ENCODE data around the gene BNIP3. TPM values are rescaled to one million over a fixed set of nuclear protein-coding genes. Genes with fewer than 3 reads are reported as not detected.

Gene BNIP3
- total and polyA plus RNA-seq, 2 of the 13 experiments (the other 11 are each of a cell fraction or from before 2014, with no cell fraction given): 73.7 to 223 TPM

- no peak for TF ChIP-seq RFXANK (CRISPR knock-in tag; IDR thresholded peaks at IDR 0.05)
- 0 out of 2 replicates have a peak, but pooled peaks have one; percentile 66 for TF ChIP-seq ZNF343 (CRISPR knock-in tag; IDR thresholded peaks at IDR 0.05)
- TF ChIP-seq, protein P1, sequence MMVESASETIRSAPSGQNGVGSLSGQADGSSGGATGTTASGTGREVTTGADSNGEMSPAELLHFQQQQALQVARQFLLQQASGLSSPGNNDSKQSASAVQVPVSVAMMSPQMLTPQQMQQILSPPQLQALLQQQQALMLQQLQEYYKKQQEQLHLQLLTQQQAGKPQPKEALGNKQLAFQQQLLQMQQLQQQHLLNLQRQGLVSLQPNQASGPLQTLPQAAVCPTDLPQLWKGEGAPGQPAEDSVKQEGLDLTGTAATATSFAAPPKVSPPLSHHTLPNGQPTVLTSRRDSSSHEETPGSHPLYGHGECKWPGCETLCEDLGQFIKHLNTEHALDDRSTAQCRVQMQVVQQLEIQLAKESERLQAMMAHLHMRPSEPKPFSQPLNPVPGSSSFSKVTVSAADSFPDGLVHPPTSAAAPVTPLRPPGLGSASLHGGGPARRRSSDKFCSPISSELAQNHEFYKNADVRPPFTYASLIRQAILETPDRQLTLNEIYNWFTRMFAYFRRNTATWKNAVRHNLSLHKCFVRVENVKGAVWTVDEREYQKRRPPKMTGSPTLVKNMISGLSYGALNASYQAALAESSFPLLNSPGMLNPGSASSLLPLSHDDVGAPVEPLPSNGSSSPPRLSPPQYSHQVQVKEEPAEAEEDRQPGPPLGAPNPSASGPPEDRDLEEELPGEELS (CRISPR knock-in tag; IDR thresholded peaks at IDR 0.05): no peak
- no peak for TF ChIP-seq RFX3 (CRISPR knock-in tag; IDR thresholded peaks at IDR 0.05)
- TF ChIP-seq CC2D1A (CRISPR knock-in tag; IDR thresholded peaks at IDR 0.05): no peak
- TF ChIP-seq, protein P2, sequence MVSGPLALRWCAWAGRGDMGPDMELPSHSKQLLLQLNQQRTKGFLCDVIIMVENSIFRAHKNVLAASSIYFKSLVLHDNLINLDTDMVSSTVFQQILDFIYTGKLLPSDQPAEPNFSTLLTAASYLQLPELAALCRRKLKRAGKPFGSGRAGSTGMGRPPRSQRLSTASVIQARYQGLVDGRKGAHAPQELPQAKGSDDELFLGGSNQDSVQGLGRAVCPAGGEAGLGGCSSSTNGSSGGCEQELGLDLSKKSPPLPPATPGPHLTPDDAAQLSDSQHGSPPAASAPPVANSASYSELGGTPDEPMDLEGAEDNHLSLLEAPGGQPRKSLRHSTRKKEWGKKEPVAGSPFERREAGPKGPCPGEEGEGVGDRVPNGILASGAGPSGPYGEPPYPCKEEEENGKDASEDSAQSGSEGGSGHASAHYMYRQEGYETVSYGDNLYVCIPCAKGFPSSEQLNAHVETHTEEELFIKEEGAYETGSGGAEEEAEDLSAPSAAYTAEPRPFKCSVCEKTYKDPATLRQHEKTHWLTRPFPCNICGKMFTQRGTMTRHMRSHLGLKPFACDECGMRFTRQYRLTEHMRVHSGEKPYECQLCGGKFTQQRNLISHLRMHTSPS (CRISPR knock-in tag; IDR thresholded peaks at IDR 0.05; ENCODE audit: low read depth): no peak
- TF ChIP-seq TAF1 (CRISPR knock-in tag; IDR thresholded peaks at IDR 0.05): peak; percentile 98
- TF ChIP-seq, protein P3, sequence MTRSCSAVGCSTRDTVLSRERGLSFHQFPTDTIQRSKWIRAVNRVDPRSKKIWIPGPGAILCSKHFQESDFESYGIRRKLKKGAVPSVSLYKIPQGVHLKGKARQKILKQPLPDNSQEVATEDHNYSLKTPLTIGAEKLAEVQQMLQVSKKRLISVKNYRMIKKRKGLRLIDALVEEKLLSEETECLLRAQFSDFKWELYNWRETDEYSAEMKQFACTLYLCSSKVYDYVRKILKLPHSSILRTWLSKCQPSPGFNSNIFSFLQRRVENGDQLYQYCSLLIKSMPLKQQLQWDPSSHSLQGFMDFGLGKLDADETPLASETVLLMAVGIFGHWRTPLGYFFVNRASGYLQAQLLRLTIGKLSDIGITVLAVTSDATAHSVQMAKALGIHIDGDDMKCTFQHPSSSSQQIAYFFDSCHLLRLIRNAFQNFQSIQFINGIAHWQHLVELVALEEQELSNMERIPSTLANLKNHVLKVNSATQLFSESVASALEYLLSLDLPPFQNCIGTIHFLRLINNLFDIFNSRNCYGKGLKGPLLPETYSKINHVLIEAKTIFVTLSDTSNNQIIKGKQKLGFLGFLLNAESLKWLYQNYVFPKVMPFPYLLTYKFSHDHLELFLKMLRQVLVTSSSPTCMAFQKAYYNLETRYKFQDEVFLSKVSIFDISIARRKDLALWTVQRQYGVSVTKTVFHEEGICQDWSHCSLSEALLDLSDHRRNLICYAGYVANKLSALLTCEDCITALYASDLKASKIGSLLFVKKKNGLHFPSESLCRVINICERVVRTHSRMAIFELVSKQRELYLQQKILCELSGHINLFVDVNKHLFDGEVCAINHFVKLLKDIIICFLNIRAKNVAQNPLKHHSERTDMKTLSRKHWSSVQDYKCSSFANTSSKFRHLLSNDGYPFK (CRISPR knock-in tag; IDR thresholded peaks at IDR 0.05; ENCODE audit: borderline replicate concordance): no peak
- TF ChIP-seq ZNF878 (CRISPR knock-in tag; IDR thresholded peaks at IDR 0.05): 0 out of 2 replicates have a peak, but pooled peaks have one; percentile 21
- TF ChIP-seq, protein P4, sequence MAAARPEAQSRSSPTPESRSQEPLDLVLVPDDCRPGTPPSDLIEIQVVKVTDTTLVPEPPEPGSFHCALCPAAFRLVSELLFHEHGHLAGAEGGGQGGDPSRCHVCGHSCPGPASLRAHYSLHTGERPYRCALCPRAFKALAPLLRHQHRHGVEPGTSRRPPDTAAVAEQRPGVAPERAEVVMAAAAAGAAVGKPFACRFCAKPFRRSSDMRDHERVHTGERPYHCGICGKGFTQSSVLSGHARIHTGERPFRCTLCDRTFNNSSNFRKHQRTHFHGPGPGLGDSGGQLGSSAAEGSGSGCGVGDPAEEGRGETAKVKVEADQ (CRISPR knock-in tag; IDR thresholded peaks at IDR 0.05; ENCODE audit: borderline replicate concordance): 0 out of 2 replicates have a peak, but pooled peaks have one; percentile 85
- TF ChIP-seq, protein P5, sequence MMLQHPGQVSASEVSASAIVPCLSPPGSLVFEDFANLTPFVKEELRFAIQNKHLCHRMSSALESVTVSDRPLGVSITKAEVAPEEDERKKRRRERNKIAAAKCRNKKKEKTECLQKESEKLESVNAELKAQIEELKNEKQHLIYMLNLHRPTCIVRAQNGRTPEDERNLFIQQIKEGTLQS (CRISPR knock-in tag; IDR thresholded peaks at IDR 0.05): peak; percentile 58; the same call in 1 of the 2 replicates
- no peak for TF ChIP-seq TP53 (CRISPR knock-in tag; conservative IDR thresholded peaks at IDR 0.05)
- no peak; the same call in 1 of the 2 replicates for TF ChIP-seq ZNF510 (CRISPR knock-in tag; IDR thresholded peaks at IDR 0.05; ENCODE audit: low read depth)
- no peak; the same call in 1 of the 2 replicates for TF ChIP-seq ZNF124 (CRISPR knock-in tag; IDR thresholded peaks at IDR 0.05)
- peak; percentile 89 for TF ChIP-seq ZNF138 (CRISPR knock-in tag; IDR thresholded peaks at IDR 0.05; ENCODE audit: low read depth)
- TF ChIP-seq ZNF280D (CRISPR knock-in tag; IDR thresholded peaks at IDR 0.05): no peak
- TF ChIP-seq ZNF543 (CRISPR knock-in tag; IDR thresholded peaks at IDR 0.05): no peak
- no peak for TF ChIP-seq ZNF496 (CRISPR knock-in tag; IDR thresholded peaks at IDR 0.05; ENCODE audit: insufficient replicate concordance)
These were observed at the start of gene BNIP3 (continued) for GRCh38 chr10:131981429-131982184.

Measured in HepG2 (cell line).